SK-N-SH (cell line): ENCODE data around the gene PNPLA1. TPM values are rescaled to one million over a fixed set of nuclear protein-coding genes. Genes with fewer than 3 reads are reported as not detected.

Experiments
- CTCF ChIA-PET: fragments of 300-600, 350-600 bp; formaldehyde crosslinking; extraction: SDS; loops from one replicate; lab custom pipeline; 2021; lab: Yijun Ruan, JAX
- POLR2A ChIA-PET: fragments of 350-600 bp; sonication (Branson Sonifier 250); formaldehyde crosslinking; extraction: SDS; loops from one replicate; lab custom pipeline; 2020; ENCODE audit warnings: antibody characterized with exemption, inconsistent platforms; lab: Yijun Ruan, JAX
- DNase-seq: peaks from one replicate; pipeline ENCODE4 v3.0.0; 2012
- H2AFZ ChIP-seq: fragments of 200-600 bp; sonication (generic); 2 replicates; pipeline ENCODE4 v1.8.1; 2016; ENCODE audit warnings: antibody characterized with exemption, mild to moderate bottlenecking, low read depth
- H3F3A ChIP-seq: fragments of 200-600 bp; sonication (generic); replicated peaks from 2 replicates; pipeline ENCODE3; 2016; ENCODE audit warnings: antibody characterized with exemption, mild to moderate bottlenecking; ENCODE audit not compliant: insufficient read depth
- H3K27ac ChIP-seq, 2 experiments: fragments of 200-500 bp in 1 of 2; fragments of 200-600 bp in 1 of 2; sonication (Bioruptor generic) in 1 of 2; sonication (generic), shearing (Covaris generic) in 1 of 2; 2 replicates each; pipeline versions ENCODE4 v1.5.1 to v1.6.1; 2014 to 2016; ENCODE audit warnings: low read depth in 2 of 2, inconsistent platforms in 1 of 2, low read length in 1 of 2, mild to moderate bottlenecking in 1 of 2, mixed read lengths in 1 of 2
- H3K27me3 ChIP-seq: fragments of 200-600 bp; sonication (generic), shearing (Covaris generic); 2 replicates; pipeline ENCODE4 v1.6.1; 2016; ENCODE audit warnings: mixed run types; ENCODE audit not compliant: insufficient read depth
- H3K36me3 ChIP-seq, 2 experiments: fragments of 200-500 bp in 1 of 2; fragments of 200-600 bp in 1 of 2; sonication (Bioruptor generic) in 1 of 2; sonication (generic) in 1 of 2; replicated peaks in 1 of 2; 2 replicates each; pipeline versions ENCODE3 to v1.5.1; 2014 to 2016; ENCODE audit warnings: low read length in 1 of 2, mild to moderate bottlenecking in 1 of 2; ENCODE audit not compliant: insufficient read depth in 2 of 2, control insufficient read depth in 1 of 2
- H3K4me1 ChIP-seq, 2 experiments: fragments of 200-500 bp in 1 of 2; fragments of 200-600 bp in 1 of 2; sonication (Bioruptor generic) in 1 of 2; sonication (generic), shearing (Covaris generic) in 1 of 2; 2 replicates each; pipeline versions ENCODE4 v1.5.1 to v1.6.1; 2014 to 2016; ENCODE audit warnings: low read depth in 1 of 2, low read length in 1 of 2, mixed run types in 1 of 2; ENCODE audit not compliant: insufficient read depth in 2 of 2, control insufficient read depth in 1 of 2
- H3K4me2 ChIP-seq: fragments of 200-600 bp; sonication (generic), shearing (Covaris generic); 2 replicates; pipeline ENCODE4 v1.6.1; 2017; ENCODE audit warnings: mixed run types
- H3K4me3 ChIP-seq, 2 experiments: fragments of 200-500 bp in 1 of 2; fragments of 200-600 bp in 1 of 2; sonication (Bioruptor generic) in 1 of 2; sonication (generic), shearing (Covaris generic) in 1 of 2; 2 replicates each; pipeline versions ENCODE4 v1.5.1 to v1.8.1; 2014 to 2016; ENCODE audit warnings: low read depth in 2 of 2, inconsistent platforms in 1 of 2, low read length in 1 of 2, mild to moderate bottlenecking in 1 of 2, mixed read lengths in 1 of 2, moderate library complexity in 1 of 2
- H3K79me2 ChIP-seq: fragments of 200-600 bp; sonication (generic); 2 replicates; pipeline ENCODE4 v1.8.1; 2017; ENCODE audit warnings: mild to moderate bottlenecking; ENCODE audit not compliant: insufficient read depth
- H3K9ac ChIP-seq: fragments of 200-600 bp; sonication (generic); 2 replicates; pipeline ENCODE4 v1.6.1; 2017; ENCODE audit warnings: mixed run types
- H3K9me2 ChIP-seq: fragments of 200-600 bp; sonication (generic); 2 replicates; pipeline ENCODE4 v1.6.1; 2017; ENCODE audit warnings: mixed run types
- H3K9me3 ChIP-seq: fragments of 200-600 bp; sonication (generic); 2 replicates; pipeline ENCODE4 v1.6.1; 2017; ENCODE audit warnings: mixed run types, mild to moderate bottlenecking, moderate library complexity
- H4K20me1 ChIP-seq: fragments of 200-600 bp; sonication (generic); 2 replicates; pipeline ENCODE4 v1.6.1; 2017; ENCODE audit warnings: mild to moderate bottlenecking, mixed run types; ENCODE audit not compliant: insufficient read depth
- EZH2phosphoT487 ChIP-seq: fragments of 200-600 bp; sonication (generic); IDR thresholded peaks from 2 replicates; pipeline ENCODE4 v1.6.1; 2017; ENCODE audit warnings: low read depth, mixed run types, mild to moderate bottlenecking, antibody characterized with exemption, moderate library complexity, borderline replicate concordance
- FOSL2 ChIP-seq: IDR thresholded peaks from 2 replicates; pipeline ENCODE4 v1.4.0; 2012; ENCODE audit warnings: low read depth, mild to moderate bottlenecking, moderate library complexity, borderline replicate concordance
- FOXM1 ChIP-seq: IDR thresholded peaks from 2 replicates; pipeline ENCODE4 v1.4.0; 2012; ENCODE audit warnings: low read depth, mild to moderate bottlenecking
- GABPA ChIP-seq: IDR thresholded peaks from 2 replicates; pipeline ENCODE4 v1.4.0; 2012; ENCODE audit warnings: low read depth, mild to moderate bottlenecking
- GATA2 ChIP-seq: sonication (generic); formaldehyde crosslinking; IDR thresholded peaks from 2 replicates; pipeline ENCODE4 v1.5.0; 2020; ENCODE audit warnings: mild to moderate bottlenecking, missing genetic modification reagents
- MXI1 ChIP-seq: IDR thresholded peaks from 2 replicates; pipeline ENCODE4 v1.6.1; 2012; ENCODE audit warnings: mild to moderate bottlenecking, low read depth, low read length, improper control_type of control experiment
- RFX5 ChIP-seq: IDR thresholded peaks from 2 replicates; pipeline ENCODE4 v1.6.1; 2012; ENCODE audit warnings: mild to moderate bottlenecking, improper control_type of control experiment, low read length
- TCF12 ChIP-seq: IDR thresholded peaks from 2 replicates; pipeline ENCODE4 v1.4.0; 2012
- YY1 ChIP-seq: IDR thresholded peaks from 2 replicates; pipeline ENCODE4 v1.4.0; 2012; ENCODE audit warnings: low read depth, mild to moderate bottlenecking
- WGBS: methylation state at CpG from one replicate; pipeline ENCODE4 v1.1.6; 2017; ENCODE audit warnings: low lambda C conversion rate; 5-methylcytosine and 5-hydroxymethylcytosine counted together
- polyA plus RNA-seq, 3 experiments: library from polyadenylated mRNA; depleted of rRNA; stranded (reverse); fragments of >200 nt; gene quantifications; 2 replicates each; pipeline ENCODE4 v1.2.3, GENCODE V29; 2012
- TF ChIP-seq, protein P1 (sequence below): fragments of 200-600 bp; sonication (generic); IDR thresholded peaks from 2 replicates; pipeline ENCODE4 v1.6.1; 2017; ENCODE audit warnings: antibody characterized with exemption, mild to moderate bottlenecking, moderate library complexity
- TF ChIP-seq, protein P2 (sequence below): IDR thresholded peaks from 2 replicates; pipeline ENCODE4 v1.4.0; 2012; ENCODE audit warnings: low read depth

The PNPLA1 gene
- polyA plus RNA-seq, 1 of the 3 experiments (the other 2 are of a cell fraction): not detected

DNA sequence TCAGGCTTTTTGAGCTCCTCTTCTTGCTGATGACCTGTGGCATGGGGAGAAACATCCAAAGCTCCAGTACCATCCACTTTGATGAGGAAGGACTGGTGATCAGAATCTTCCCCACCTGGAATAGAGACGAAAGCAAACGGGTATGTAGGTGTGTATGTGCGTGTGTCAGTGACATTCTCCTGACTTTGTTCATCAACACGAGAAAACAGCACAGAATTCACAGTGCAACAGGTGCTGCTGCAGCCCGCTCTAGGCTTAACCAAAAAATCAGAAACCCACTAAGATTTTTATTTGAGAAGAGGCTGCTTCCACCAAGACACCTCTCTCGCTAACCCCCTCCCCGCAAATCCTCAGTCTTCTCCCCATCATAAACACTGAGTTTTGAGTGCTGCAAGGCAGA lies 58.7 kb downstream of the PNPLA1 start:
- peaks cover 10% of the 10 kb centered on the region for H3K27me3 ChIP-seq
- no peaks in the 10 kb centered on the region for H3K9me3 ChIP-seq
- H3K4me1 ChIP-seq: peaks cover 0 to 9% of the 10 kb centered on the region in 2 experiments; a peak in 1 of 4 replicates
- no peaks in the 10 kb centered on the region for H3K36me3 ChIP-seq
- POLR2A ChIA-PET: no interaction called here
- 66% methylated on average over 7 of the region's 7 CpGs for WGBS
- no peak overlapping the region for H2AFZ ChIP-seq
- no peak overlapping the region for H3K4me2 ChIP-seq
- no peaks in the 10 kb centered on the region for H3K9me2 ChIP-seq
- no peak overlapping the region for H3K4me3 ChIP-seq
- H3K79me2 ChIP-seq: no peaks in the 10 kb centered on the region
- no peaks in the 10 kb centered on the region for H3F3A ChIP-seq
- no peak for TF ChIP-seq FOXM1
- TF ChIP-seq EZH2phosphoT487: no peak
- TF ChIP-seq, protein P1, sequence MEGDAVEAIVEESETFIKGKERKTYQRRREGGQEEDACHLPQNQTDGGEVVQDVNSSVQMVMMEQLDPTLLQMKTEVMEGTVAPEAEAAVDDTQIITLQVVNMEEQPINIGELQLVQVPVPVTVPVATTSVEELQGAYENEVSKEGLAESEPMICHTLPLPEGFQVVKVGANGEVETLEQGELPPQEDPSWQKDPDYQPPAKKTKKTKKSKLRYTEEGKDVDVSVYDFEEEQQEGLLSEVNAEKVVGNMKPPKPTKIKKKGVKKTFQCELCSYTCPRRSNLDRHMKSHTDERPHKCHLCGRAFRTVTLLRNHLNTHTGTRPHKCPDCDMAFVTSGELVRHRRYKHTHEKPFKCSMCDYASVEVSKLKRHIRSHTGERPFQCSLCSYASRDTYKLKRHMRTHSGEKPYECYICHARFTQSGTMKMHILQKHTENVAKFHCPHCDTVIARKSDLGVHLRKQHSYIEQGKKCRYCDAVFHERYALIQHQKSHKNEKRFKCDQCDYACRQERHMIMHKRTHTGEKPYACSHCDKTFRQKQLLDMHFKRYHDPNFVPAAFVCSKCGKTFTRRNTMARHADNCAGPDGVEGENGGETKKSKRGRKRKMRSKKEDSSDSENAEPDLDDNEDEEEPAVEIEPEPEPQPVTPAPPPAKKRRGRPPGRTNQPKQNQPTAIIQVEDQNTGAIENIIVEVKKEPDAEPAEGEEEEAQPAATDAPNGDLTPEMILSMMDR: no peak
- TF ChIP-seq GATA2 (CRISPR knock-in tag): no peak
- no peak for TF ChIP-seq RFX5
- TF ChIP-seq TCF12: no peak
- TF ChIP-seq FOSL2: no peak
- no peak for DNase-seq
- no peaks in the 10 kb centered on the region for H4K20me1 ChIP-seq
- H3K27ac ChIP-seq: no peak overlapping the region
- no peak overlapping the region for H3K9ac ChIP-seq
- CTCF ChIA-PET: interaction anchor here (1.6 to 3.9 kb wide), 3 partner anchors 12 to 26 kb away, joined by 6 to 28 read pairs (median 7); no protein-coding TSS in a partner anchor

DNA sequence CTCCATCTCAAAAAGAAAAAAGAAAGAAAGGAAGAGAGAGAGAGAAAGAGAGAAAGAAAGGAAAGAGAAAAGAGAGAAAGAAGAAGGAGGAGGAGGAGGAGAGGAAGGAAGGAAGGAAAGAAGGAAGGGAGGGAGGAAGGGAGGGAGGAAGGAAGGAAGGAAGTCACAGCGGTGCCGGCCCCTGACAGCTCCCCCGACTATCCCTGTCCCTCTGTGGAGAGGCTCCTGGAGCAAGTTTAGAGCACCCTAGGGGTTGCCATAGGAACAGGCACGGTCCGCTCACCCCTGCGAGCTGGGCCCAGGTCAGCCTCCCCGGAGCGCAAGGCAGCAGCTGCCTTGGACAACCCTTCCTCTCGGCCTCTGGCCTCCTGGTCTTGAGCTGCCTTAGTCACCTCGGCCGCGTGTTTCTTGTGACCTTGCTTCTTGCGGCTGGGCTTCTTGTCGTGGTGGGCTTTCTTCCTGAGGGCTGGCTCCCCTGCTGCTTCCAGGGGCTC lies 60.0 kb downstream of the PNPLA1 start:
- no peaks in the 10 kb centered on the region for H3K9me2 ChIP-seq
- H3K79me2 ChIP-seq: no peaks in the 10 kb centered on the region
- H3F3A ChIP-seq: no peaks in the 10 kb centered on the region
- no peak overlapping the region for H3K9ac ChIP-seq
- H3K9me3 ChIP-seq: no peaks in the 10 kb centered on the region
- H3K4me2 ChIP-seq: no peak overlapping the region
- no peak overlapping the region for H3K4me3 ChIP-seq
- TF ChIP-seq GABPA (no peak), FOSL2 (no peak), MXI1 (no peak), YY1 (no peak)
- TF ChIP-seq, protein P2, sequence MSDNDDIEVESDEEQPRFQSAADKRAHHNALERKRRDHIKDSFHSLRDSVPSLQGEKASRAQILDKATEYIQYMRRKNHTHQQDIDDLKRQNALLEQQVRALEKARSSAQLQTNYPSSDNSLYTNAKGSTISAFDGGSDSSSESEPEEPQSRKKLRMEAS: no peak
- WGBS: 88% methylated on average over 13 of the region's 14 CpGs
- H3K36me3 ChIP-seq: no peaks in the 10 kb centered on the region
- no peak overlapping the region for H3K27ac ChIP-seq
- H3K27me3 ChIP-seq: peaks cover 22% of the 10 kb centered on the region
- peaks cover 0 to 9% of the 10 kb centered on the region in 2 experiments; a peak in 1 of 4 replicates for H3K4me1 ChIP-seq
- no peak overlapping the region for H2AFZ ChIP-seq
- ChIA-PET POLR2A (interaction anchor here (0.7 kb wide), 1 partner anchor 129 kb away, joined by 5 read pairs; no protein-coding TSS in a partner anchor), CTCF (interaction anchor here (1.5 to 3.9 kb wide), 4 partner anchors 11 to 31 kb away, joined by 3 to 28 read pairs (median 6); no protein-coding TSS in a partner anchor)
- no peaks in the 10 kb centered on the region for H4K20me1 ChIP-seq
- DNase-seq: no peak
